ENCODE data around the gene GOLM1.
"Not testable (repeated sequence)": the region's sequence is repeated elsewhere in the genome, so short reads cannot be mapped to it uniquely, and the experiment has no call there.

The GOLM1 gene

GRCh38 chr9:86054695-86055094 lies 44.7 kb downstream of the GOLM1 start:
- no peaks in the 10 kb centered on the region for H3K79me2 ChIP-seq (ENCODE audit: low read length)
- H4K20me1 ChIP-seq (ENCODE audit: insufficient read depth, low read length): peaks cover 8% of the 10 kb centered on the region; the same call in 1 of the 2 replicates
- no peak overlapping the region for H3K27ac ChIP-seq (ENCODE audit: low read length)
- no peak overlapping the region for H3K4me3 ChIP-seq (ENCODE audit: low read length)
- no peak overlapping the region for H3K4me2 ChIP-seq (ENCODE audit: low read length)
- H3K9ac ChIP-seq (ENCODE audit: low read length): no peak overlapping the region
- TF ChIP-seq CTCF (IDR thresholded peaks at IDR 0.05; ENCODE audit: low read depth, low read length): no peak
- TF ChIP-seq EZH2phosphoT487 (IDR thresholded peaks at IDR 0.05; ENCODE audit: low read depth): no peak
- no peaks in the 10 kb centered on the region for H3K4me1 ChIP-seq (ENCODE audit: low read length)
- no peaks in the 10 kb centered on the region for H3K9me3 ChIP-seq (ENCODE audit: insufficient read depth, low read length)
- H3K36me3 ChIP-seq (replicated peaks; ENCODE audit: low read depth, low read length): no peaks in the 10 kb centered on the region
- no peak overlapping the region for H2AFZ ChIP-seq (ENCODE audit: low read depth, low read length)
- no peaks in the 10 kb centered on the region for H3K27me3 ChIP-seq (ENCODE audit: low read depth, low read length)

GRCh38 chr9:86052556-86053468 lies 46.5 kb downstream of the GOLM1 start:
- no peak overlapping the region for H3K9ac ChIP-seq (ENCODE audit: low read length)
- no peak for TF ChIP-seq CTCF (IDR thresholded peaks at IDR 0.05; ENCODE audit: low read depth, low read length)
- no peak for TF ChIP-seq EZH2phosphoT487 (IDR thresholded peaks at IDR 0.05; ENCODE audit: low read depth)
- no peaks in the 10 kb centered on the region for H3K9me3 ChIP-seq (ENCODE audit: insufficient read depth, low read length)

GRCh38 chr9:86048018-86048742 lies 51.2 kb downstream of the GOLM1 start:
- H3K36me3 ChIP-seq (replicated peaks; ENCODE audit: low read depth, low read length); H3K27ac ChIP-seq (ENCODE audit: low read length); H4K20me1 ChIP-seq (ENCODE audit: insufficient read depth, low read length); H3K79me2 ChIP-seq (ENCODE audit: low read length); H3K9ac ChIP-seq (ENCODE audit: low read length); H3K4me1 ChIP-seq (ENCODE audit: low read length); H3K4me3 ChIP-seq (ENCODE audit: low read length); H3K9me3 ChIP-seq (ENCODE audit: insufficient read depth, low read length); H2AFZ ChIP-seq (ENCODE audit: low read depth, low read length); H3K4me2 ChIP-seq (ENCODE audit: low read length); H3K27me3 ChIP-seq (ENCODE audit: low read depth, low read length): not testable (repeated sequence)

More at GRCh38 chr9:86052556-86053468, 46.5 kb downstream of the GOLM1 start:
- H3K4me2 ChIP-seq (ENCODE audit: low read length): no peak overlapping the region
- no peak overlapping the region for H3K4me3 ChIP-seq (ENCODE audit: low read length)
- no peak overlapping the region for H2AFZ ChIP-seq (ENCODE audit: low read depth, low read length)
- H3K4me1 ChIP-seq (ENCODE audit: low read length): no peaks in the 10 kb centered on the region
- no peak overlapping the region for H3K27ac ChIP-seq (ENCODE audit: low read length)
- H3K27me3 ChIP-seq (ENCODE audit: low read depth, low read length): no peaks in the 10 kb centered on the region
- H3K79me2 ChIP-seq (ENCODE audit: low read length): no peaks in the 10 kb centered on the region
- no peaks in the 10 kb centered on the region for H3K36me3 ChIP-seq (replicated peaks; ENCODE audit: low read depth, low read length)
- H4K20me1 ChIP-seq (ENCODE audit: insufficient read depth, low read length): peaks cover 8% of the 10 kb centered on the region; the same call in 1 of the 2 replicates

GRCh38 chr9:86047361-86047760 lies 52.0 kb downstream of the GOLM1 start:
- H3K4me2 ChIP-seq (ENCODE audit: low read length): no peak overlapping the region
- H3K9ac ChIP-seq (ENCODE audit: low read length): no peak overlapping the region
- no peaks in the 10 kb centered on the region for H4K20me1 ChIP-seq (ENCODE audit: insufficient read depth, low read length)
- no peaks in the 10 kb centered on the region for H3K27me3 ChIP-seq (ENCODE audit: low read depth, low read length)
- H3K79me2 ChIP-seq (ENCODE audit: low read length): no peaks in the 10 kb centered on the region
- TF ChIP-seq CTCF (IDR thresholded peaks at IDR 0.05; ENCODE audit: low read depth, low read length) (no peak), EZH2phosphoT487 (IDR thresholded peaks at IDR 0.05; ENCODE audit: low read depth) (no peak)
- H2AFZ ChIP-seq (ENCODE audit: low read depth, low read length): no peak overlapping the region
- no peaks in the 10 kb centered on the region for H3K9me3 ChIP-seq (ENCODE audit: insufficient read depth, low read length)
- H3K36me3 ChIP-seq (replicated peaks; ENCODE audit: low read depth, low read length): no peaks in the 10 kb centered on the region
- no peaks in the 10 kb centered on the region for H3K4me1 ChIP-seq (ENCODE audit: low read length)
- H3K27ac ChIP-seq (ENCODE audit: low read length): no peak overlapping the region
- H3K4me3 ChIP-seq (ENCODE audit: low read length): no peak overlapping the region
